A673 (cell line): ENCODE results near the gene DCAF7. TPM values are rescaled to one million over a fixed set of nuclear protein-coding genes. Genes with fewer than 3 reads are reported as not detected.

Source experiments
- BruUV-seq: library from RNA; stranded (reverse); fragments of 400-500 nt; replicated peaks from 2 replicates; lab custom pipeline; 2021; lab: Mats Ljungman, UMichigan
- CTCF ChIA-PET: fragments of 300-600 bp; sonication (Branson Sonifier 250); formaldehyde crosslinking; loops from one replicate; lab custom pipeline; 2022; ENCODE audit warnings: antibody characterized with exemption; lab: Charles Lee
- POLR2A ChIA-PET: fragments of 300-600 bp; sonication (Branson Sonifier 250); formaldehyde crosslinking; loops from one replicate; lab custom pipeline; 2022; ENCODE audit warnings: antibody characterized with exemption; ENCODE audit not compliant: low non-redundant PET; lab: Charles Lee
- DNase-seq: peaks from one replicate; pipeline ENCODE4 v3.0.0-alpha.2; 2015; ENCODE audit warnings: low spot score
- H3K27ac ChIP-seq: fragments of 200-600 bp; sonication (generic); 2 replicates; pipeline ENCODE4 v1.5.1; 2016; ENCODE audit warnings: mixed run types, low read depth, mild to moderate bottlenecking, mixed read lengths, antibody characterized with exemption, low read length; ENCODE audit not compliant: poor library complexity, severe bottlenecking
- H3K27me3 ChIP-seq: fragments of 200-600 bp; sonication (generic); replicated peaks from 2 replicates; pipeline ENCODE4 v1.6.1; 2017; ENCODE audit warnings: mixed run types, low read depth, mild to moderate bottlenecking, mixed read lengths, antibody characterized with exemption, low read length; ENCODE audit not compliant: insufficient read depth, poor library complexity
- H3K36me3 ChIP-seq: fragments of 200-600 bp; sonication (generic); 2 replicates; pipeline ENCODE4 v1.6.1; 2016; ENCODE audit warnings: mixed run types, mild to moderate bottlenecking, mixed read lengths, antibody characterized with exemption, low read length; ENCODE audit not compliant: insufficient read depth, poor library complexity, severe bottlenecking
- H3K4me1 ChIP-seq: fragments of 200-600 bp; sonication (generic); 2 replicates; pipeline ENCODE4 v1.6.1; 2017; ENCODE audit warnings: mixed run types, mild to moderate bottlenecking, mixed read lengths, antibody characterized with exemption, low read length; ENCODE audit not compliant: insufficient read depth, poor library complexity, severe bottlenecking
- H3K4me3 ChIP-seq: fragments of 200-600 bp; sonication (generic); 2 replicates; pipeline ENCODE4 v1.5.1; 2016; ENCODE audit warnings: low read depth, mixed run types, mild to moderate bottlenecking, mixed read lengths, low read length; ENCODE audit not compliant: poor library complexity, severe bottlenecking
- H3K9me3 ChIP-seq: fragments of 200-600 bp; sonication (generic); 2 replicates; pipeline ENCODE4 v1.6.1; 2016; ENCODE audit warnings: mixed run types, low read depth, mild to moderate bottlenecking, mixed read lengths, antibody characterized with exemption, low read length; ENCODE audit not compliant: poor library complexity, severe bottlenecking
- CTCF ChIP-seq: fragments of 300-800, 200-600 bp; sonication (generic); conservative IDR thresholded peaks from 2 replicates; pipeline ENCODE4 v1.5.1; 2017; ENCODE audit warnings: low read depth, mild to moderate bottlenecking, antibody characterized with exemption, low read length, moderate library complexity, mixed read lengths
- EZH2 ChIP-seq: fragments of 200-600 bp; sonication (generic); IDR thresholded peaks from 2 replicates; pipeline ENCODE4 v1.6.1; 2017; ENCODE audit warnings: borderline replicate concordance, low read depth, mild to moderate bottlenecking, mixed read lengths, antibody characterized with exemption, low read length; ENCODE audit not compliant: poor library complexity, severe bottlenecking
- intact Hi-C: fragments of 100-400 bp; cut with micrococcal nuclease; formaldehyde crosslinking; loops from one replicate; pipeline ENCODE4 v1.10.0; 2022; ENCODE audit not compliant: unreplicated experiment
- total RNA-seq: library from RNA; stranded (reverse); gene quantifications from 2 replicates; pipeline ENCODE4 v1.2.3, GENCODE V29; 2021

Gene DCAF7
- total RNA-seq, 1 experiment from 2014 or later = 116 TPM

- DNase-seq = no peak
- Histone ChIP-seq H3K27me3 (no peaks in the 10 kb centered on the region), H3K4me1 (no peaks in the 10 kb centered on the region), H3K9me3 (no peaks in the 10 kb centered on the region), H3K27ac (no peak overlapping the region), H3K4me3 (no peak overlapping the region), H3K36me3 (no peaks in the 10 kb centered on the region)
- ChIA-PET CTCF (no interaction called here), POLR2A (no interaction called here)
- TF ChIP-seq EZH2 (no peak), CTCF (no peak)
- BruUV-seq = no TSS peak
- intact Hi-C loops = no loop called here
These were observed 5.4 kb downstream of the DCAF7 start for GRCh38 chr17:63555500-63556156.

GRCh38 chr17:63557416-63557815, 7.1 kb downstream of the DCAF7 start:
- intact Hi-C loops = no loop called here
- no TSS peak for BruUV-seq
- H3K36me3 ChIP-seq = no peaks in the 10 kb centered on the region
- no peak overlapping the region for H3K27ac ChIP-seq
- TF ChIP-seq CTCF = no peak
- no peak for TF ChIP-seq EZH2
- H3K4me3 ChIP-seq = no peak overlapping the region
- DNase-seq = no peak
- ChIA-PET POLR2A (no interaction called here), CTCF (no interaction called here)
- no peaks in the 10 kb centered on the region for H3K4me1 ChIP-seq
- H3K27me3 ChIP-seq = no peaks in the 10 kb centered on the region
- H3K9me3 ChIP-seq = no peaks in the 10 kb centered on the region

- intact Hi-C loops = no loop called here
- CTCF ChIA-PET = no interaction called here
- no peak for DNase-seq
- Histone ChIP-seq H3K9me3 (no peaks in the 10 kb centered on the region), H3K27me3 (no peaks in the 10 kb centered on the region), H3K4me1 (no peaks in the 10 kb centered on the region), H3K27ac (no peak overlapping the region), H3K36me3 (no peaks in the 10 kb centered on the region), H3K4me3 (no peak overlapping the region)
- TF ChIP-seq CTCF (no peak), EZH2 (no peak)
- POLR2A ChIA-PET = no interaction called here
- no TSS peak for BruUV-seq
These were observed 8.2 kb downstream of the DCAF7 start for GRCh38 chr17:63558441-63558840.
